ENCODE measurements around the gene FAM76B. TPM values are rescaled to one million over a fixed set of nuclear protein-coding genes. Genes with fewer than 3 reads are reported as not detected.

Gene FAM76B
- total and polyA plus RNA-seq, 7 experiments from 2014 or later, result 10.6 to 82.1 (median 52.3) TPM

GRCh38 chr11:95734009-95734572 is 55.5 kb downstream of the FAM76B start:
- peak overlapping the region in 1 of 10 donors; percentile 32 for H3K4me3 Mint-ChIP-seq

DNA sequence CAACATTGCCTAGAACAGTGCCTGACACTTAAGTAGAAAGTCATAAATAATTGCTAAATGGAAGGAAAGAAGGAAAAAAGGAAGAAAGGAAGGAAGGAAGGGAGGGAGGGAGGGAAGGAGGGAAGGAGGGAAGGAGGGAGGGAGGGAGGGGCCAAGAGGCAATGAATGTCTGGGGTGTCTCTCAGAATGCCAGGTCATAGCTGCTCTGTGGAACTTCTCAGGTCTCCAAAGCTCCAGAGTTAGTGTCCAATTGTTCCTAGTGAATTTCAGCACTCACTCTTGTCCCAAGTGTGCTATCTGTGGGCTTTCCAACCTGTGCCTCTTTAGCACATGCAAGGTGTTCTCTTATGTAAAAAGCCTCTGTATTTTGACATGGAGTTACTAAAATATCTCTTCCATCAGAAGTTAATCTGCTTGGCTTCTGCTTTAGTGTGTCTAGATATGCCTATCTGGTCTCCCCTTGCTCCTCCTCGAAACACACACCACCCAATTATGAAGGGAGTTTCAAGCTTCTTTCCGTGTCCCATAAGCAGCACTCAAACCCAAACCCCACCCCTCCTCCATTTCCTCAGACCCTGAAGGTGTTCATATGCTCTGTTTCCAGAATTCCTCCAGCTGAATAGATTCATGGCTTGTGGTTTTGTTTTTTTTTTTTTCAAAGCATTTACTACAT is 56.5 kb downstream of the FAM76B start:
- H3K27me3 Mint-ChIP-seq, result peaks cover 0 to 5% (median 4%) of the 10 kb centered on the region in 5 donors
- Histone ChIP-seq H3K4me3 (ENCODE audit: low read length) (no peak overlapping the region), H3K27ac (ENCODE audit: low read depth, low read length) (no peak overlapping the region), H3K36me3 (ENCODE audit: control insufficient read depth in 2 of 3, insufficient read depth in 3 of 3, low read length in 3 of 3) (no peaks in the 10 kb centered on the region), H3K9me3 (ENCODE audit: control insufficient read depth in 2 of 3, low read length in 3 of 3) (no peaks in the 10 kb centered on the region), H3K4me1 (ENCODE audit: control insufficient read depth in 2 of 2, insufficient read depth in 2 of 2, low read length in 2 of 2) (peaks cover 0 to 3% of the 10 kb centered on the region in 2 donors), H3K27me3 (ENCODE audit: control insufficient read depth in 2 of 2, insufficient read depth in 2 of 2, low read length in 2 of 2) (no peaks in the 10 kb centered on the region)
- ChIA-PET CTCF (no interaction called here), POLR2A (interaction anchor here (0.6 kb wide), 3 partner anchors 38 to 504 kb away, joined by 3 read pairs; no protein-coding TSS in a partner anchor)
- no peak overlapping the region for H3K27ac Mint-ChIP-seq
- H3K4me3 Mint-ChIP-seq, result no peak overlapping the region
- DNase-seq, result no peak
- intact Hi-C loops (cut with micrococcal nuclease), result no loop called here
- no peaks in the 10 kb centered on the region for H3K9me3 Mint-ChIP-seq
- H3K36me3 Mint-ChIP-seq, result no peaks in the 10 kb centered on the region
- H3K4me1 Mint-ChIP-seq, result peaks cover 2 to 10% (median 9%) of the 10 kb centered on the region in 7 donors
- ATAC-seq, result no peak

More at GRCh38 chr11:95734009-95734572, 55.5 kb downstream of the FAM76B start:
- Mint-ChIP-seq H3K4me1 (peaks cover 2 to 10% (median 9%) of the 10 kb centered on the region in 7 donors), H3K27ac (no peak overlapping the region), H3K36me3 (no peaks in the 10 kb centered on the region), H3K9me3 (no peaks in the 10 kb centered on the region), H3K27me3 (peaks cover 0 to 5% (median 4%) of the 10 kb centered on the region in 5 donors)
- peak; percentile 41 for ATAC-seq
- H3K4me1 ChIP-seq (ENCODE audit: control insufficient read depth in 2 of 2, insufficient read depth in 2 of 2, low read length in 2 of 2), result peaks cover 0 to 3% of the 10 kb centered on the region in 2 donors
- H3K4me3 ChIP-seq (ENCODE audit: low read length), result no peak overlapping the region
- H3K36me3 ChIP-seq (ENCODE audit: control insufficient read depth in 2 of 3, insufficient read depth in 3 of 3, low read length in 3 of 3), result no peaks in the 10 kb centered on the region
- POLR2A ChIA-PET, result interaction anchor here (0.6 kb wide), 1 partner anchor 368 kb away, joined by 3 read pairs; no protein-coding TSS in a partner anchor
- H3K9me3 ChIP-seq (ENCODE audit: control insufficient read depth in 2 of 3, low read length in 3 of 3), result no peaks in the 10 kb centered on the region
- CTCF ChIA-PET, result interaction anchor here (0.6 kb wide), 1 partner anchor 568 kb away, joined by 4 read pairs; no protein-coding TSS in a partner anchor
- no peaks in the 10 kb centered on the region for H3K27me3 ChIP-seq (ENCODE audit: control insufficient read depth in 2 of 2, insufficient read depth in 2 of 2, low read length in 2 of 2)
- no peak overlapping the region for H3K27ac ChIP-seq (ENCODE audit: low read depth, low read length)
- intact Hi-C loops (cut with micrococcal nuclease), result no loop called here
- DNase-seq, result peak in 1 of 9 donors; percentile 2

GRCh38 chr11:95729462-95729861 is 60.1 kb downstream of the FAM76B start:
- no peak for ATAC-seq
- Histone ChIP-seq H3K36me3 (ENCODE audit: control insufficient read depth in 2 of 3, insufficient read depth in 3 of 3, low read length in 3 of 3) (no peaks in the 10 kb centered on the region), H3K4me3 (ENCODE audit: low read length) (no peak overlapping the region), H3K4me1 (ENCODE audit: control insufficient read depth in 2 of 2, insufficient read depth in 2 of 2, low read length in 2 of 2) (peaks cover 0 to 3% of the 10 kb centered on the region in 2 donors), H3K9me3 (ENCODE audit: control insufficient read depth in 2 of 3, low read length in 3 of 3) (no peaks in the 10 kb centered on the region), H3K27ac (ENCODE audit: low read depth, low read length) (no peak overlapping the region), H3K27me3 (ENCODE audit: control insufficient read depth in 2 of 2, insufficient read depth in 2 of 2, low read length in 2 of 2) (no peaks in the 10 kb centered on the region)
- intact Hi-C loops (cut with micrococcal nuclease), result no loop called here
- Mint-ChIP-seq H3K4me3 (no peak overlapping the region), H3K27ac (no peak overlapping the region), H3K9me3 (no peaks in the 10 kb centered on the region), H3K27me3 (peaks cover 0 to 10% (median 4%) of the 10 kb centered on the region in 5 donors), H3K36me3 (no peaks in the 10 kb centered on the region), H3K4me1 (peaks cover 2 to 8% (median 7%) of the 10 kb centered on the region in 7 donors)
- DNase-seq, result no peak
- ChIA-PET POLR2A (interaction anchor here (0.6 kb wide), 1 partner anchor 569 kb away, joined by 4 read pairs; no protein-coding TSS in a partner anchor), CTCF (interaction anchor here (0.6 to 1.0 kb wide), 2 partner anchors 20 to 33 kb away, joined by 3 read pairs; no protein-coding TSS in a partner anchor)

DNA sequence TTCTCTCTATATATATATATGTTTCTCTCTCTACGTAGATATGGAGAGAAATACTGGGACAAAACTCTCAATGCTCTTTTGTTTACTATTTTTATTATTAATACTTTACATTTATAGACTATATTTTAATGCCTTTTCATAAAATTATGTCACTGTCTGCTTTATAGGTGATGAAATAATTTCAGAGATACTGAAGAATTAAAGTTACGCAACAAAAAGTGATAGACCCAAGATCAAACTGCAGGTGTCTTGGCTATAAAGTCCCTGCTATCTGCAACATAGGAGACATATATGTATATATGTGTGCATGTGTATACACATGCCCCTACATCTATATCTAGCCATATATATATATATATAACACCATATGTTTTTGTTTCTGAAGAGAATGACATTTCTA is 60.8 kb downstream of the FAM76B start:
- Mint-ChIP-seq H3K27me3 (peaks cover 0 to 10% (median 4%) of the 10 kb centered on the region in 5 donors), H3K4me3 (no peak overlapping the region), H3K36me3 (no peaks in the 10 kb centered on the region), H3K27ac (no peak overlapping the region), H3K4me1 (peaks cover 0 to 2% (median 1%) of the 10 kb centered on the region in 7 donors), H3K9me3 (peaks cover 0 to 1% (median 0%) of the 10 kb centered on the region in 11 donors)
- Histone ChIP-seq H3K36me3 (ENCODE audit: control insufficient read depth in 2 of 3, insufficient read depth in 3 of 3, low read length in 3 of 3) (no peaks in the 10 kb centered on the region), H3K4me3 (ENCODE audit: low read length) (no peak overlapping the region), H3K4me1 (ENCODE audit: control insufficient read depth in 2 of 2, insufficient read depth in 2 of 2, low read length in 2 of 2) (peaks cover 0 to under 1% of the 10 kb centered on the region in 2 donors), H3K27ac (ENCODE audit: low read depth, low read length) (no peak overlapping the region), H3K9me3 (ENCODE audit: control insufficient read depth in 2 of 3, low read length in 3 of 3) (no peaks in the 10 kb centered on the region), H3K27me3 (ENCODE audit: control insufficient read depth in 2 of 2, insufficient read depth in 2 of 2, low read length in 2 of 2) (no peaks in the 10 kb centered on the region)
- DNase-seq (no peak), ATAC-seq (no peak)
- ChIA-PET CTCF (no interaction called here), POLR2A (no interaction called here)
- intact Hi-C loops (cut with micrococcal nuclease), result no loop called here

- Histone ChIP-seq H3K36me3 (ENCODE audit: control insufficient read depth in 2 of 3, insufficient read depth in 3 of 3, low read length in 3 of 3) (no peaks in the 10 kb centered on the region), H3K9me3 (ENCODE audit: control insufficient read depth in 2 of 3, low read length in 3 of 3) (no peaks in the 10 kb centered on the region), H3K27me3 (ENCODE audit: control insufficient read depth in 2 of 2, insufficient read depth in 2 of 2, low read length in 2 of 2) (no peaks in the 10 kb centered on the region), H3K4me1 (ENCODE audit: control insufficient read depth in 2 of 2, insufficient read depth in 2 of 2, low read length in 2 of 2) (no peaks in the 10 kb centered on the region), H3K4me3 (ENCODE audit: low read length) (no peak overlapping the region), H3K27ac (ENCODE audit: low read depth, low read length) (no peak overlapping the region)
- ATAC-seq (no peak), DNase-seq (no peak)
- Mint-ChIP-seq H3K9me3 (peaks cover 0 to 1% (median 0%) of the 10 kb centered on the region in 11 donors), H3K27me3 (peaks cover 0 to 10% (median under 1%) of the 10 kb centered on the region in 5 donors), H3K27ac (no peak overlapping the region), H3K36me3 (no peaks in the 10 kb centered on the region), H3K4me1 (peaks cover 0 to 2% (median 0%) of the 10 kb centered on the region in 7 donors), H3K4me3 (no peak overlapping the region)
- POLR2A ChIA-PET, result no interaction called here
- CTCF ChIA-PET, result no interaction called here
- intact Hi-C loops (cut with micrococcal nuclease), result no loop called here
These were observed 61.5 kb downstream of the FAM76B start for GRCh38 chr11:95728094-95728493.

GRCh38 chr11:95727620-95728019 is 62.0 kb downstream of the FAM76B start:
- H3K4me3 Mint-ChIP-seq, result no peak overlapping the region
- Histone ChIP-seq H3K9me3 (ENCODE audit: control insufficient read depth in 2 of 3, low read length in 3 of 3) (no peaks in the 10 kb centered on the region), H3K27me3 (ENCODE audit: control insufficient read depth in 2 of 2, insufficient read depth in 2 of 2, low read length in 2 of 2) (no peaks in the 10 kb centered on the region), H3K4me3 (ENCODE audit: low read length) (no peak overlapping the region), H3K36me3 (ENCODE audit: control insufficient read depth in 2 of 3, insufficient read depth in 3 of 3, low read length in 3 of 3) (no peaks in the 10 kb centered on the region), H3K27ac (ENCODE audit: low read depth, low read length) (no peak overlapping the region), H3K4me1 (ENCODE audit: control insufficient read depth in 2 of 2, insufficient read depth in 2 of 2, low read length in 2 of 2) (no peaks in the 10 kb centered on the region)
- CTCF ChIA-PET, result no interaction called here
- H3K27me3 Mint-ChIP-seq, result peaks cover 0 to 10% (median 0%) of the 10 kb centered on the region in 5 donors
- ATAC-seq (no peak), DNase-seq (no peak)
- peaks cover 0 to 1% (median 0%) of the 10 kb centered on the region in 11 donors for H3K9me3 Mint-ChIP-seq
- H3K36me3 Mint-ChIP-seq, result no peaks in the 10 kb centered on the region
- intact Hi-C loops (cut with micrococcal nuclease), result no loop called here
- no peaks in the 10 kb centered on the region for H3K4me1 Mint-ChIP-seq
- no peak overlapping the region for H3K27ac Mint-ChIP-seq
- POLR2A ChIA-PET, result no interaction called here
